DOHH2 (cell line): ENCODE data around the gene SLC7A5.

ENCODE experiments used
- CTCF ChIP-seq: fragments of 200-600 bp; sonication (generic); IDR thresholded peaks from one replicate; pipeline ENCODE4 v1.5.1; 2014; ENCODE audit warnings: antibody characterized with exemption, mild to moderate bottlenecking, low read depth, low read length; ENCODE audit not compliant: poor library complexity, severe bottlenecking
- EZH2phosphoT487 ChIP-seq: fragments of 200-600 bp; sonication (generic); IDR thresholded peaks from 2 replicates; pipeline ENCODE4 v1.6.1; 2017; ENCODE audit warnings: borderline replicate concordance, mild to moderate bottlenecking, antibody characterized with exemption, low read length, moderate library complexity, mixed read lengths

- TF ChIP-seq CTCF (no peak), EZH2phosphoT487 (no peak)
These were observed 51.4 kb downstream of the SLC7A5 start for GRCh38 chr16:87817910-87818309.
